SK-N-MC (cell line): ENCODE results near the gene EHD4.

Source experiments
- EZH2 ChIP-seq: fragments of 200-600 bp; sonication (generic); IDR thresholded peaks from one replicate; pipeline ENCODE4 v1.6.1; 2017; ENCODE audit warnings: antibody characterized with exemption
- POLR2AphosphoS5 ChIP-seq: IDR thresholded peaks from 2 replicates; pipeline ENCODE4 v1.6.1; 2012; ENCODE audit warnings: mild to moderate bottlenecking, low read depth, low read length, borderline replicate concordance

DNA sequence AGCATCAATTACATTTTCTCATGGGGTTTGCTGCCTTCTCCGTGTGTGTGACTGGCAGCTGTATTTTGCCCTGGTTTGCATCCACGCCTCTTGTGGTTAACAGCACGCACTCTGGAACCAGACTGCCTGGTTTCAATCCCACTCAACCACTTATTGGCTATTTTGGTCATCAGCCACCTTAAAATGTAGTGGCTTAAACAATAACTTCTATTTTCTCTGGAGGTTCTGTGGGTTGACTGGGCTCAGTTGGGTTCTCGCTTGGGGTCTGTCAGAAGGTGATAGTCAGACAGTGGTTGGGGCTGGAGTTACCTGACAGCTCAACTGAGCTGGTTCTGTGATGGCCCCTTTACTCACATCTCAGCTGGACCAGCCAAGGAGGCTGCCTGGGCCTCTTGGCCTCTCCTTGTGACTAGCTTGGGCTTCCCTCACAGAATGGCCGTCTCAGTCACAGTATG is 36.8 kb downstream of the EHD4 start:
- TF ChIP-seq EZH2 (no peak), POLR2AphosphoS5 (no peak)
